T-cell (primary cell): ENCODE data around the gene TGM4. TPM values are rescaled to one million over a fixed set of nuclear protein-coding genes. Genes with fewer than 3 reads are reported as not detected.

Experiments used
- ATAC-seq, 4 experiments: fragments of 200-7000 bp in 3 of 4; fragments of 150-1000 bp in 1 of 4; cut with Tn5 transposase; replicated peaks in 1 of 4; 1 replicate in 3 of 4; 2 replicates in 1 of 4; pipeline ENCODE4 v1.10.0; 2021; ENCODE audit warnings: moderate library complexity in 3 of 4, mild to moderate bottlenecking in 2 of 4, moderate number of reproducible peaks in 1 of 4
- CTCF ChIA-PET, 2 donors: fragments of 300-600 bp; sonication (Branson Sonifier 250); formaldehyde crosslinking; loops; one replicate each; lab custom pipeline; 2022; ENCODE audit warnings: antibody characterized with exemption in 2 of 2; lab: Charles Lee
- POLR2A ChIA-PET, 2 donors: fragments of 300-600 bp; sonication (Branson Sonifier 250); formaldehyde crosslinking; loops; one replicate each; lab custom pipeline; 2022; ENCODE audit warnings: antibody characterized with exemption in 2 of 2; lab: Charles Lee
- DNase-seq, 35 experiments: peaks; one replicate each; pipeline versions ENCODE4 v3.0.0 to v3.0.0-alpha.2; 2013 to 2023
- H3K27ac ChIP-seq: one replicate; pipeline ENCODE4 v1.5.1; 2013; ENCODE audit warnings: low read length
- H3K27me3 ChIP-seq, 2 experiments: replicated peaks in 1 of 2; 1 replicate in 1 of 2; 2 replicates in 1 of 2; pipeline versions ENCODE4 v1.6.1 to v1.7.0; 2013; ENCODE audit warnings: low read length in 1 of 2, mixed read lengths in 1 of 2; ENCODE audit not compliant: control insufficient read depth in 2 of 2, insufficient read depth in 2 of 2; ENCODE audit errors: extremely low read depth in 1 of 2
- H3K36me3 ChIP-seq, 2 donors: 1 replicate in 1 of 2; 2 replicates in 1 of 2; pipeline versions ENCODE4 v1.6.1 to v1.7.0; 2013; ENCODE audit warnings: low read length in 1 of 2; ENCODE audit not compliant: control insufficient read depth in 2 of 2, insufficient read depth in 1 of 2; ENCODE audit errors: extremely low read depth in 1 of 2
- H3K4me1 ChIP-seq, 2 experiments: 1 replicate in 1 of 2; 2 replicates in 1 of 2; pipeline versions ENCODE4 v1.6.1 to v1.7.0; 2013; ENCODE audit warnings: low read length in 2 of 2, mixed read lengths in 1 of 2; ENCODE audit not compliant: insufficient read depth in 2 of 2, control insufficient read depth in 1 of 2; ENCODE audit errors: extremely low read depth in 1 of 2
- H3K4me3 ChIP-seq, 2 donors: 1 replicate in 1 of 2; 2 replicates in 1 of 2; pipeline versions ENCODE4 v1.5.1 to v1.7.0; 2013; ENCODE audit warnings: mild to moderate bottlenecking in 2 of 2, low read length in 1 of 2, moderate library complexity in 1 of 2; ENCODE audit not compliant: control insufficient read depth in 1 of 2; ENCODE audit errors: extremely low read depth in 1 of 2
- H3K9me3 ChIP-seq: 2 replicates; pipeline ENCODE4 v1.7.0; 2013
- H3K27ac Mint-ChIP-seq, 2 donors: one replicate each; pipeline ENCODE4 v1.8.0; 2020 to 2021; ENCODE audit warnings: mild to moderate bottlenecking in 2 of 2, mixed read lengths in 2 of 2
- H3K27me3 Mint-ChIP-seq, 2 donors: one replicate each; pipeline ENCODE4 v1.8.0; 2021 to 2022; ENCODE audit warnings: mixed read lengths in 2 of 2
- H3K36me3 Mint-ChIP-seq: one replicate; pipeline ENCODE4 v1.8.0; 2021; ENCODE audit warnings: mixed read lengths
- H3K4me1 Mint-ChIP-seq, 3 donors: one replicate each; pipeline ENCODE4 v1.8.0; 2020 to 2022; ENCODE audit warnings: mixed read lengths in 3 of 3, mild to moderate bottlenecking in 1 of 3
- H3K4me3 Mint-ChIP-seq, 3 donors: one replicate each; pipeline ENCODE4 v1.8.0; 2020 to 2022; ENCODE audit warnings: mild to moderate bottlenecking in 3 of 3, mixed read lengths in 3 of 3, moderate library complexity in 3 of 3
- H3K9me3 Mint-ChIP-seq, 3 donors: one replicate each; pipeline ENCODE4 v1.8.0; 2020 to 2022; ENCODE audit warnings: mixed read lengths in 3 of 3
- WGBS: methylation state at CpG from one replicate; pipeline ENCODE4 v1.1.5; 2013; ENCODE audit warnings: missing lambda C conversion rate; ENCODE audit not compliant: insufficient coverage; 5-methylcytosine and 5-hydroxymethylcytosine counted together
- total RNA-seq, 35 experiments: library from RNA in 6 of 35; stranded (reverse) in 6 of 35; fragments of 120-200 nt in 1 of 35; gene quantifications; one replicate each; pipeline versions ENCODE4 v1.2.1 to v1.2.4 and lab custom pipeline; 2013 to 2026

The TGM4 gene
- total RNA-seq, 5 donors from 2014 or later (not counting 1 experiment from before 2014, with no cell fraction given), result not detected

- no peak overlapping the region for H3K4me3 Mint-ChIP-seq
- ATAC-seq (no peak), DNase-seq (no peak)
- H3K9me3 Mint-ChIP-seq, result no peaks in the 10 kb centered on the region
- Histone ChIP-seq H3K4me1 (no peaks in the 10 kb centered on the region), H3K4me3 (no peak overlapping the region), H3K36me3 (no peaks in the 10 kb centered on the region), H3K27ac (no peak overlapping the region), H3K9me3 (no peaks in the 10 kb centered on the region), H3K27me3 (peaks cover 0 to 36% of the 10 kb centered on the region in 2 experiments)
- POLR2A ChIA-PET, result no interaction called here
- H3K36me3 Mint-ChIP-seq, result no peaks in the 10 kb centered on the region
- no peak overlapping the region for H3K27ac Mint-ChIP-seq
- WGBS, result 45% methylated on average over 4 of the region's 4 CpGs
- peaks cover 8 to 26% of the 10 kb centered on the region in 2 donors for H3K27me3 Mint-ChIP-seq
- H3K4me1 Mint-ChIP-seq, result no peaks in the 10 kb centered on the region
- CTCF ChIA-PET, result no interaction called here
Observed at GRCh38 chr3:44885618-44886017, 11.2 kb downstream of the TGM4 start.

- H3K27me3 Mint-ChIP-seq, result peaks cover 8 to 24% of the 10 kb centered on the region in 2 donors
- DNase-seq (no peak), ATAC-seq (no peak)
- WGBS, result 82% methylated on average over 3 of the region's 3 CpGs
- no peak overlapping the region for H3K4me3 ChIP-seq
- H3K4me1 ChIP-seq, result no peaks in the 10 kb centered on the region
- H3K9me3 ChIP-seq, result no peaks in the 10 kb centered on the region
- H3K27ac Mint-ChIP-seq, result no peak overlapping the region
- H3K4me1 Mint-ChIP-seq, result no peaks in the 10 kb centered on the region
- H3K36me3 Mint-ChIP-seq, result no peaks in the 10 kb centered on the region
- POLR2A ChIA-PET, result no interaction called here
- no peak overlapping the region for H3K4me3 Mint-ChIP-seq
- no peak overlapping the region for H3K27ac ChIP-seq
- CTCF ChIA-PET, result no interaction called here
- peaks cover 0 to 36% of the 10 kb centered on the region in 2 experiments for H3K27me3 ChIP-seq
- H3K9me3 Mint-ChIP-seq, result no peaks in the 10 kb centered on the region
- no peaks in the 10 kb centered on the region for H3K36me3 ChIP-seq
Observed at GRCh38 chr3:44886561-44886960, 12.2 kb downstream of the TGM4 start.

- Mint-ChIP-seq H3K4me3 (no peak overlapping the region), H3K27ac (no peak overlapping the region), H3K36me3 (no peaks in the 10 kb centered on the region), H3K9me3 (no peaks in the 10 kb centered on the region), H3K4me1 (no peaks in the 10 kb centered on the region), H3K27me3 (peaks cover 8 to 24% of the 10 kb centered on the region in 2 donors)
- Histone ChIP-seq H3K27ac (no peak overlapping the region), H3K4me1 (no peaks in the 10 kb centered on the region), H3K36me3 (no peaks in the 10 kb centered on the region), H3K27me3 (peaks cover 0 to 34% of the 10 kb centered on the region in 2 experiments), H3K4me3 (no peak overlapping the region), H3K9me3 (no peaks in the 10 kb centered on the region)
- ATAC-seq (no peak), DNase-seq (no peak)
- ChIA-PET CTCF (no interaction called here), POLR2A (no interaction called here)
- 79% methylated on average over 6 of the region's 7 CpGs for WGBS
Observed at GRCh38 chr3:44887101-44887500, 12.7 kb downstream of the TGM4 start.

GRCh38 chr3:44890258-44890657 lies 15.8 kb downstream of the TGM4 start:
- POLR2A ChIA-PET, result interaction anchor here in 1 of 2 donors (0.7 kb wide), 1 partner anchor 364 kb away, joined by 3 read pairs; no protein-coding TSS in a partner anchor
- Mint-ChIP-seq H3K27me3 (peaks cover 8 to 19% of the 10 kb centered on the region in 2 donors), H3K27ac (no peak overlapping the region), H3K9me3 (no peaks in the 10 kb centered on the region), H3K4me3 (no peak overlapping the region), H3K4me1 (no peaks in the 10 kb centered on the region), H3K36me3 (no peaks in the 10 kb centered on the region)
- no peak for ATAC-seq
- H3K27ac ChIP-seq, result no peak overlapping the region
- H3K4me1 ChIP-seq, result no peaks in the 10 kb centered on the region
- CTCF ChIA-PET, result no interaction called here
- H3K9me3 ChIP-seq, result no peaks in the 10 kb centered on the region
- peaks cover 0 to 24% of the 10 kb centered on the region in 2 experiments for H3K27me3 ChIP-seq
- H3K4me3 ChIP-seq, result no peak overlapping the region
- DNase-seq, result no peak
- WGBS, result 94% methylated on average over 2 of the region's 3 CpGs
- H3K36me3 ChIP-seq, result no peaks in the 10 kb centered on the region

DNA sequence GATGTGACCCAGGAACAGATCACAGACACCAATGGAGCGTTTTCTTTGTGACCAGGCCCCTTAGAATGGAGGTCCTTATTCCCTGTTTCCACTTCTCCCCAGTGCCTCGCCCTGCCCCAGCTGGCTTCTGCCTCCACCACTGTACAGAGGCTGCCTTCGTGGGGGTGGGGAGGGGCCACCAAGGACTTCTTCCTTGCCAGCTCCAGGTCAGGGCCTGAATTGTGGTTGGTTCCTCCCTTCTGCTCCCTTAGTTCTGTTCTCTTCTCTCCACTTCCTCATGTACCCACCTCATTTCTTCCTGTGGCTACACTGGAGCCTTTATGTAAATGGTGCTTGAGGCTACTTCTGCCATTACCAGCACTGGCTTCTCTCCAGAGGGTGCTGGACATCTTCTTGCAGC lies 16.4 kb downstream of the TGM4 start:
- no peak for DNase-seq
- ChIA-PET POLR2A (interaction anchor here in 1 of 2 donors (0.7 kb wide), 1 partner anchor 363 kb away, joined by 3 read pairs; no protein-coding TSS in a partner anchor), CTCF (no interaction called here)
- Mint-ChIP-seq H3K4me3 (no peak overlapping the region), H3K36me3 (no peaks in the 10 kb centered on the region), H3K9me3 (no peaks in the 10 kb centered on the region), H3K27me3 (peaks cover 3 to 14% of the 10 kb centered on the region in 2 donors), H3K27ac (no peak overlapping the region), H3K4me1 (no peaks in the 10 kb centered on the region)
- ATAC-seq, result no peak
- Histone ChIP-seq H3K4me1 (no peaks in the 10 kb centered on the region), H3K27ac (no peak overlapping the region), H3K9me3 (no peaks in the 10 kb centered on the region), H3K27me3 (peaks cover 0 to 22% of the 10 kb centered on the region in 2 experiments), H3K36me3 (no peaks in the 10 kb centered on the region), H3K4me3 (no peak overlapping the region)
- no CpG with 5 or more reads among the region's 3 CpGs for WGBS

GRCh38 chr3:44892689-44893088 lies 18.3 kb downstream of the TGM4 start:
- Mint-ChIP-seq H3K27me3 (peaks cover 0 to 7% of the 10 kb centered on the region in 2 donors), H3K36me3 (no peaks in the 10 kb centered on the region), H3K4me3 (no peak overlapping the region), H3K9me3 (no peaks in the 10 kb centered on the region), H3K27ac (no peak overlapping the region), H3K4me1 (no peaks in the 10 kb centered on the region)
- ChIA-PET POLR2A (no interaction called here), CTCF (interaction anchor here in 1 of 2 donors (0.7 kb wide), 1 partner anchor 1548 kb away, joined by 4 read pairs; no protein-coding TSS in a partner anchor)
- Histone ChIP-seq H3K27ac (no peak overlapping the region), H3K4me3 (no peak overlapping the region), H3K27me3 (peaks cover 0 to 13% of the 10 kb centered on the region in 2 experiments), H3K4me1 (no peaks in the 10 kb centered on the region), H3K36me3 (no peaks in the 10 kb centered on the region), H3K9me3 (no peaks in the 10 kb centered on the region)
- 100% methylated on average over 3 of the region's 3 CpGs for WGBS
- ATAC-seq (no peak), DNase-seq (no peak)

DNA sequence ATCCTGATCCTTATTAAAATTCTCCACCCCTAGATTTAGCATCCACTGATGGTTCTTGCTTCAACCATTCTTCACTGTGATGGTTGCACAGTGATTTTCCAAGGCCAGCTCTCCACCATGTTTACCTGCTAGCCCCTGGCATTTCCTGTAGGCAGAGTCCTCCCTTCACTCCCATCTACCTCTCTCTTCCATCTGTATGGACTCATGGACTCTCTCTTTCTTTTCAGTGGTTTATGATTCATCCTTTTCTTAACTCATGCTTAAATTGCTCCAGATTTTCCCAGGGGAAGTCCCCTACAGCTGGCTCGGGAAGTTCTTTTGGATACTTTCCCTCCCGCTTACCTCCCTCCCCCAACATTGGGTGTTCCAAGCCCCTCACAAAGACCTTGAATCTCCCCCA lies 18.7 kb downstream of the TGM4 start:
- peaks cover 0 to 3% of the 10 kb centered on the region in 2 donors for H3K27me3 Mint-ChIP-seq
- H3K27ac ChIP-seq, result no peak overlapping the region
- DNase-seq, result no peak
- H3K27ac Mint-ChIP-seq, result no peak overlapping the region
- ATAC-seq, result no peak
- no peak overlapping the region for H3K4me3 ChIP-seq
- H3K9me3 ChIP-seq, result no peaks in the 10 kb centered on the region
- peaks cover 0 to 11% of the 10 kb centered on the region in 2 experiments for H3K27me3 ChIP-seq
- no peaks in the 10 kb centered on the region for H3K36me3 ChIP-seq
- ChIA-PET CTCF (no interaction called here), POLR2A (no interaction called here)
- H3K4me3 Mint-ChIP-seq, result no peak overlapping the region
- WGBS, result 60% methylated on average over 1 of the region's 2 CpGs
- no peaks in the 10 kb centered on the region for H3K4me1 ChIP-seq
- H3K4me1 Mint-ChIP-seq, result no peaks in the 10 kb centered on the region
- H3K36me3 Mint-ChIP-seq, result no peaks in the 10 kb centered on the region
- no peaks in the 10 kb centered on the region for H3K9me3 Mint-ChIP-seq
